ENCODE results near the gene FTCD. TPM values are rescaled to one million over a fixed set of nuclear protein-coding genes. Genes with fewer than 3 reads are reported as not detected.

The FTCD gene
- polyA plus RNA-seq, 3 donors, result not detected

DNA sequence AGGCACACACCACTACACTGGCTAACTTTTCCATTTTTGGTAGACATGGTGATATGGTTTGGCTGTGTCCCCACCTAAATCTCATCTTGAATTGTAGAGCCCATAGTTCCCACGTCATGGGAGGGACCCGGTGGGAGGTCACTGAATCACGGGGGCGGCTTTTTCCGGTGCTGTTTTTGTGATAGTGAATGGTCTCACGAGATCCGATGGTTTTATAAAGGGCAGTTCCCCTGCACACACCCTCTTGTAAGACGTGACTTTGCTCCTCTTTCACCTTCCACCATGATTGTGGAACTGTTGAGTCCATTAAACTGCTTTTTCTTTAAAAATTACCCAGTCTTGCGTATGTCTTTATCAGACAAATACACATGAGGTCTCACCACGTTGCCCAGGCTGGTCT is 1.3 kb upstream of the FTCD start:
- H3K9ac ChIP-seq (ENCODE audit: insufficient read depth, low read length, poor library complexity, severe bottlenecking), result no peak overlapping the region
- H3K9me3 ChIP-seq (replicated peaks in 1 of 2; ENCODE audit: control insufficient read depth in 1 of 2, insufficient read depth in 1 of 2, low read length in 2 of 2), result peaks cover 0 to 6% of the 10 kb centered on the region in 2 donors

DNA sequence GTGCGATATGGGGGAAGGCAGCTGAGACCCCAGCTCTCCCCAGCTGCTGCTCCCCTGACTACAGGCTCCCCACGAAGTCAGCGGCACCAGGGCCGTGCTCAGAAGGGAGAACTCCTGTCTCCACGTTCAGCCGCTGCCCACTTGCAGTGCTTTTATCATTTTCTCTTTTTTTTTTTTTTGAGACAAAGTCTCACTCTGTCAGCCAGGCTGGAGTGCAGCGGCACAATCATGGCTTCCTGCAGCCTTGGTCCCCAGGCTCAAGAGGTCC is 933 bp upstream of the FTCD start:
- WGBS (ENCODE audit: insufficient coverage), result 95% methylated on average over 2 of the region's 7 CpGs
- Mint-ChIP-seq H3K27ac (no peak overlapping the region), H3K4me1 (no peaks in the 10 kb centered on the region), H3K27me3 (ENCODE audit: low read depth in 3 of 3) (peaks cover 0 to 4% (median 0%) of the 10 kb centered on the region in 3 donors), H3K9me3 (peaks cover 0 to 2% (median 0%) of the 10 kb centered on the region in 7 donors), H3K4me3 (no peak overlapping the region), H3K36me3 (no peaks in the 10 kb centered on the region)
- intact Hi-C loops (cut with micrococcal nuclease), result no loop called here
- Histone ChIP-seq H3K4me2 (replicated peaks; ENCODE audit: extremely low read depth, low read length, poor library complexity, severe bottlenecking) (no peak overlapping the region), H3K27ac (ENCODE audit: low read depth in 1 of 2, low read length in 2 of 2) (no peak overlapping the region), H4K20me1 (ENCODE audit: insufficient read depth, low read length) (no peaks in the 10 kb centered on the region), H3K79me2 (ENCODE audit: insufficient read depth, low read length) (no peaks in the 10 kb centered on the region), H3K27me3 (ENCODE audit: control insufficient read depth in 2 of 2, insufficient read depth in 2 of 2, low read length in 2 of 2) (no peaks in the 10 kb centered on the region), H3K36me3 (replicated peaks in 1 of 2; ENCODE audit: control insufficient read depth in 1 of 2, insufficient read depth in 2 of 2, low read length in 2 of 2) (no peaks in the 10 kb centered on the region), H3K4me1 (ENCODE audit: control insufficient read depth in 1 of 2, insufficient read depth in 2 of 2, low read length in 2 of 2) (no peaks in the 10 kb centered on the region), H2AFZ (ENCODE audit: insufficient read depth, low read depth, low read length, poor library complexity, severe bottlenecking) (no peak overlapping the region), H3K9me3 (replicated peaks in 1 of 2; ENCODE audit: control insufficient read depth in 1 of 2, insufficient read depth in 1 of 2, low read length in 2 of 2) (peaks cover 0 to 2% of the 10 kb centered on the region in 2 donors), H3K4me3 (replicated peaks in 1 of 3; ENCODE audit: low read depth in 2 of 3, low read length in 3 of 3) (no peak overlapping the region), H3K9ac (ENCODE audit: insufficient read depth, low read length, poor library complexity, severe bottlenecking) (no peak overlapping the region)
- no peak for DNase-seq
- TF ChIP-seq, protein P1, sequence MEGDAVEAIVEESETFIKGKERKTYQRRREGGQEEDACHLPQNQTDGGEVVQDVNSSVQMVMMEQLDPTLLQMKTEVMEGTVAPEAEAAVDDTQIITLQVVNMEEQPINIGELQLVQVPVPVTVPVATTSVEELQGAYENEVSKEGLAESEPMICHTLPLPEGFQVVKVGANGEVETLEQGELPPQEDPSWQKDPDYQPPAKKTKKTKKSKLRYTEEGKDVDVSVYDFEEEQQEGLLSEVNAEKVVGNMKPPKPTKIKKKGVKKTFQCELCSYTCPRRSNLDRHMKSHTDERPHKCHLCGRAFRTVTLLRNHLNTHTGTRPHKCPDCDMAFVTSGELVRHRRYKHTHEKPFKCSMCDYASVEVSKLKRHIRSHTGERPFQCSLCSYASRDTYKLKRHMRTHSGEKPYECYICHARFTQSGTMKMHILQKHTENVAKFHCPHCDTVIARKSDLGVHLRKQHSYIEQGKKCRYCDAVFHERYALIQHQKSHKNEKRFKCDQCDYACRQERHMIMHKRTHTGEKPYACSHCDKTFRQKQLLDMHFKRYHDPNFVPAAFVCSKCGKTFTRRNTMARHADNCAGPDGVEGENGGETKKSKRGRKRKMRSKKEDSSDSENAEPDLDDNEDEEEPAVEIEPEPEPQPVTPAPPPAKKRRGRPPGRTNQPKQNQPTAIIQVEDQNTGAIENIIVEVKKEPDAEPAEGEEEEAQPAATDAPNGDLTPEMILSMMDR (IDR thresholded peaks at IDR 0.05), result no peak

More for the DNA sequence above, 1.3 kb upstream of the FTCD start:
- Histone ChIP-seq H3K4me1 (ENCODE audit: control insufficient read depth in 1 of 2, insufficient read depth in 2 of 2, low read length in 2 of 2) (no peaks in the 10 kb centered on the region), H3K4me2 (replicated peaks; ENCODE audit: extremely low read depth, low read length, poor library complexity, severe bottlenecking) (no peak overlapping the region), H3K27ac (ENCODE audit: low read depth in 1 of 2, low read length in 2 of 2) (no peak overlapping the region), H3K79me2 (ENCODE audit: insufficient read depth, low read length) (no peaks in the 10 kb centered on the region), H4K20me1 (ENCODE audit: insufficient read depth, low read length) (no peaks in the 10 kb centered on the region), H2AFZ (ENCODE audit: insufficient read depth, low read depth, low read length, poor library complexity, severe bottlenecking) (no peak overlapping the region), H3K27me3 (ENCODE audit: control insufficient read depth in 2 of 2, insufficient read depth in 2 of 2, low read length in 2 of 2) (no peaks in the 10 kb centered on the region), H3K4me3 (replicated peaks in 1 of 3; ENCODE audit: low read depth in 2 of 3, low read length in 3 of 3) (no peak overlapping the region), H3K36me3 (replicated peaks in 1 of 2; ENCODE audit: control insufficient read depth in 1 of 2, insufficient read depth in 2 of 2, low read length in 2 of 2) (no peaks in the 10 kb centered on the region)
- WGBS (ENCODE audit: insufficient coverage), result 100% methylated on average over 1 of the region's 10 CpGs
- no peak overlapping the region for H3K27ac Mint-ChIP-seq
- no peaks in the 10 kb centered on the region for H3K36me3 Mint-ChIP-seq
- intact Hi-C loops (cut with micrococcal nuclease), result no loop called here
- H3K4me1 Mint-ChIP-seq, result no peaks in the 10 kb centered on the region
- no peak for DNase-seq
- H3K9me3 Mint-ChIP-seq, result peaks cover 0 to 3% (median 0%) of the 10 kb centered on the region in 7 donors
- TF ChIP-seq, protein P1 (IDR thresholded peaks at IDR 0.05), result no peak
- H3K4me3 Mint-ChIP-seq, result no peak overlapping the region
- peaks cover 0 to 4% (median 0%) of the 10 kb centered on the region in 3 donors for H3K27me3 Mint-ChIP-seq (ENCODE audit: low read depth in 3 of 3)

All from CD14-positive monocyte (primary cell).